ENCODE results near the gene PIK3R3.

Gene PIK3R3

DNA sequence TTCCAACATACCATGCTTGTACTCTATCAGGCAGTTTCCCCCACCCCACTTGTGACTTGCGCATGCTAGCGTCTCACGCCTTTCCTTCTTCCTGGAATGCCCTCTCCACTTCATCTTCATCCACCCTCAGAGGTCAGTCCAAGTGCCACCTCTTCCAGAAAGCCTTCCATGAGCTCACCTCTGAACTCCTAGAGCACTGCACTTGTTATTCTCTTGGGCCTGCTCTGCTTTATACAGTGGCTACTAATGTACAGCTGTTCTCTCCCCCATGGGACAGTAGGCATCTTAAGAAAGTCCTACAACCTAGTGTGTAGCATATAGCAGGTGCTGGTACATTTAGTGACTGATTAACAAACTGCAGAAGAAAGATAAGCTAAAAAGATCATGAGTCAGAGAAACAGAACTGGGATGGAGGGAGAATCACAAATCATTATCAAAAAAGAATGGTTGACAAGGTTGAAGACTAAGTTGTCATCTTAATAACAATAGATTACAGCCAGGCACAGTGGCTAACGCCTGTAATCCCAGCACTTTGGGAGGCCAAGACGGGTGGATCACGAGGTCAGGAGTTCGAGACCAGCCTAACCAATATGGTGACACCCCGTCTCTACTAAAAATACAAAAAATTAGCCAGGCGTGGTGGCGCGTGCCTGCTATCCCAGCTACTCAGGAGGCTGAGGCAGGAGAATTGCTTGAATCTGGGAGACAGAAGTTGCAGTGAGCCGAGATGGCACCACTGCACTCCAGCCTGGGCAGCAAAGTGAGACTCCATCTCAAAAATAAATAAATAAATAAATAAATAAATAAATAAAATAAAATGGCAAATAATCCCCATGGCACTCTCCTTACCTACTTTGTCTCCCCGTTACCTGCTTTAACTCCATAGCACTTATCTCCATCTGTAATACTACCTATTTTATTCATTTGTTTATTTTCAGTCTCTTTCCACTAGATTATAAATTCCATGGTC lies 26.2 kb upstream of the PIK3R3 start:
- no peak for DNase-seq (ENCODE audit: low read depth in 4 of 4, low spot score in 1 of 4)

- no peak for DNase-seq (ENCODE audit: low read depth in 4 of 4, low spot score in 1 of 4)
Observed at GRCh38 chr1:46157916-46158311, 25.5 kb upstream of the PIK3R3 start.

GRCh38 chr1:46153732-46154131 lies 21.3 kb upstream of the PIK3R3 start:
- no peak for DNase-seq (ENCODE audit: low read depth in 4 of 4, low spot score in 1 of 4)

GRCh38 chr1:46153228-46153627 lies 20.8 kb upstream of the PIK3R3 start:
- no peak for DNase-seq (ENCODE audit: low read depth in 4 of 4, low spot score in 1 of 4)

DNA sequence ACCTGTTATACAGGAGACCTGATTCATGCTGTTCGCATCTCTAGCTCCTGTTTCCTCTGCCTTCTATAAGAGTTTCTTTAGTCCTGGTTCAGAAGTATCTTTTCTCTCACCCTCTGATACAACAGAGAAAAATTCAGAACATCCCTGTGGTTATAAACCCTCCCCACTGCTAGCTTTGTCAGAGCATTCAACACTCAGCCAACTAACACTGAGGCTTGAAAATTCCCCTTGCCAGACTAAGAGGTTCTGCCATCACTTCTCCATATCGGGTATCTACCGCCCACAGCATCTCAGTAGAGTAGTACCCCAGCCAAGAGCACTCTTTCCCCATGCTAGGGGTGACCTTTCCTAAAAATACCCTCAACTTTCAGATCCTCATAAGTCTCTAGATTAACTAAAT lies 19.6 kb upstream of the PIK3R3 start:
- no peak for DNase-seq (ENCODE audit: low read depth in 4 of 4, low spot score in 1 of 4)

GRCh38 chr1:46150085-46150484 lies 17.7 kb upstream of the PIK3R3 start:
- no peak for DNase-seq (ENCODE audit: low read depth in 4 of 4, low spot score in 1 of 4)

DNA sequence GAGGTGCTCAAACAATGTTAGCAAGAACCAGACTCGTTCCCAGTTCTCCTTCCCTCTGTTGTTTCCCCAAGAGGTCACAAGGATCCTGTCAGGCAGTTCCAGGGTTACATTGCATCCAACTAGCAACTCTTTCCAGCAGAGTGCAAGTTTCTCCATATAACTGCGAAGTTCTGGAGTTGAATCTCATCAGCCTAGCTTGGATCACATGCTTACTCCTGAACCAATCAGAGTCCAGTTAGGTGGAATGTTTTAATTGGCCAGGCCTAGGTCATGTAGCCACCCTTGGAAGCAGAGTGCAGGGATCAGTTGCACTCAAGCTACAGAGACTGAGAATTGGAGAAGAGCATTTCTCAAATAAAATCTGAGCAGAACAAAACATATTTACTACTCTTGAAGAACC lies 15.9 kb upstream of the PIK3R3 start:
- DNase-seq (ENCODE audit: low read depth in 4 of 4, low spot score in 1 of 4): no peak

DNA sequence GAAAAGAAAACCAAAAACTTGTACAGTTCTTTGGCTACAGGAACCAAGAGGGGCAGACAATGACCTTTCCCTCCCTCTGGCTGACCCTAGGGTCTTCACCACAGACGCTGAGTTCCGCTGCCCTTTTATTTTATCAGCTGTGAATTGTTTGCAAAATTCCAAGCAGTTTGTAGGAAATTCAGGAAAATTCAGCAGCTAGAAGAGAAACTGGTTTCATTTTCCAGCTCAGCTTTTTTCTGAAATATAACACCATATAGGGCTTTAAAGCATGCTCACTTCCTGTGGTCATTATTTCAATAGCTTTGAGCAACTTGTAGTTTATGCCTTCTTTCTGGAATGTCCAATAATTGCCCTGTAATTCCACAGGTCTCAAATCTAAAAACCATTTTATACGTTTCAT lies 5.5 kb upstream of the PIK3R3 start:
- DNase-seq (ENCODE audit: low read depth in 4 of 4, low spot score in 1 of 4): no peak

GRCh38 chr1:46136711-46137110 lies 4.3 kb upstream of the PIK3R3 start:
- no peak for DNase-seq (ENCODE audit: low read depth in 4 of 4, low spot score in 1 of 4)

DNA sequence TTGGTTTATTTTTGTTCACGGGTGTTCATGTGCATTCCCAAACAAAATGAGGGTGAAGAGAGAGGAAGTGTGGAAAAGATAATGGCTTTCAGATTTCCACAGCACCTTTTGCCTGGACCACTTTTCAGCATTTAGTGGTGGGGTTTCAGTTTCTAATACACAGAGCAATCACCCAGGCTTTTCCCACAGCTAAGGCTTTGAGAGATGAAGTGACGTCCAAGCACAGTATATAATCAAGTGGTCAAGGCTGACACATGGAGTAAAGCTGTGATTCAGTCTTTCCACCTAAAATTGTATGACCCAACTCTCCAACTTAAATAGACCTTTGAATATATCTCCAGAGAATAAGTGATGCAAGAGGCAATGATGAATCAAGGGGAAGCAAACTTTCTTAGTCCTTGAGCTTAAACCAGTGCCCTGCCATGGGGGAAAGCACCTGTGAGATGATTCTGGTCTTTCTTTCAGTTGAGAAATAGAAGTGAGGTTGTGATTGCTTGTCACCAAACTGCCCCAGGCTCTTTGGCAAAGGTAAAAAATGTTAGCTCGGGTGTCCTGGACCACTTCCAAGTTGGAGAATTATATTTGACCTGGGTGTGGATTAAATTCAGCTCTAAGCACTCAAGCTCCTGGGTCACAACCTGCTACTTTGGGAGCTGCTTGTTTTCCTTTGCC lies 2.4 kb upstream of the PIK3R3 start:
- no peak for DNase-seq (ENCODE audit: low read depth in 4 of 4, low spot score in 1 of 4)

DNA sequence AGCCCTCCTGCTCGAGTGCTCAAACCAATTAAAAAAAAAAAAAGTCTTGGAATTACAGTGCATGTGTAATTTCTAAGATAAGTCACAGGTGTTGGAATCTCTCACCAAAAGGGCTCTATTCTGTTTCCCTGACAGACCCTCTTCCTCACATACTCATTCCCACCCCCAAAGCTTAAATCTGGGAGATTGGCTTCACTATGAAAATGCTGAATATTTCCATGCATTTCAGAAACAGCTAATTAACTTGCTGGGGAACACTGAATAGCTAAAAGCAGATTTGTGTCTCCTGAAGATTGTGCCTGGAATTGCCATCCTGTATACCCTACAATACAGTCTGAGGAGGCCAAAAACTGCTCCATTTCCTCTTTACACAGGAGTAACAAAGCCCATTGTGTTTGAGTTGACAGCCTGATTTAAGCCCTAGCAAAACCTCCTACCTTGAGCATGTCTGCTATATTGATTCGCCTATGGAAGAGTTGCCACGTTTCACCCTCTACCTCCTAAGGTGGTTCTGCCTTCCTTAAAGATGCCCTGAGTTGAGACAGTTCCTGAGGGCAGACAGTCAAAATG lies 1.4 kb upstream of the PIK3R3 start:
- DNase-seq (ENCODE audit: low read depth in 4 of 4, low spot score in 1 of 4): no peak

- no peak for DNase-seq (ENCODE audit: low read depth in 4 of 4, low spot score in 1 of 4)
Observed at GRCh38 chr1:46133181-46133658, 791 bp upstream of the PIK3R3 start.

GRCh38 chr1:46131712-46132528 lies 509 bp downstream of the PIK3R3 start:
- no peak for DNase-seq (ENCODE audit: low read depth in 4 of 4, low spot score in 1 of 4)

GRCh38 chr1:46131093-46131492 lies 1.3 kb downstream of the PIK3R3 start:
- no peak for DNase-seq (ENCODE audit: low read depth in 4 of 4, low spot score in 1 of 4)

DNA sequence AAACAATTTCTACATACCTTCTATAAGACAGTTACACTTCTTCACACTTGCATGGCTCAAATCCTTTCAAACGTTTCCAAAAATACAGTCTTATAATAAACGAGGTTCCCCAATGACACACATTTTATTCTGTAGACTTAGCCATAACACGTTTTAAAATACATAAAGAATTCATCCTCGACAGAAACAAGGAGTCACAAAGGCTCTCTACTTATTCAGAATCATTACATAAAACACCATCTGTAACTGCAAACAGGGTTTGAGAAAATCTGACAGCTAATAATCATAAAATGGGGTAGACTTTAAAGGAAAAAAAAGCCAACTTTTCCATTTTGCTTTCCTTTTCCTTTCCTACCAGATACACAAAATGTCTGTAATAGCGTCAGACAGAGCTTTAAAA lies 1.8 kb downstream of the PIK3R3 start:
- DNase-seq (ENCODE audit: low read depth in 4 of 4, low spot score in 1 of 4): no peak

DNA sequence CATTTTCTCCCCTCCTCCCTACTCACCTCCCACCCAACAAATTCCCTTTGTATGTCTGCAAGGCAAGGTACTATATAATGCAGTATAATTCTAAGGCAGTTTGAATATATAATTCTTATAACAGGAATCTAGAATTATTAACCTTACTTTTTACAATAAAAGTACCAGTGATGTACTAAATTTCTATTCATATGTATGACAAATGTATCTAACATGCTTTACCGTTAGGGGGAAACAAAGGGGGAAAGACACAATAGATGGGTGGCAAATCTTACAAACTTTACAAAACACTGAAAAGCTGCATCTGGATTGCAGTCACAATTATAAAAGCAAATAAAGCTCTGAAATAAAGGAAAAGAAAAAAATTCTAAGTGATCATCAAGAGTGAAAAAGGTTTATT lies 2.3 kb downstream of the PIK3R3 start:
- no peak for DNase-seq (ENCODE audit: low read depth in 4 of 4, low spot score in 1 of 4)

DNA sequence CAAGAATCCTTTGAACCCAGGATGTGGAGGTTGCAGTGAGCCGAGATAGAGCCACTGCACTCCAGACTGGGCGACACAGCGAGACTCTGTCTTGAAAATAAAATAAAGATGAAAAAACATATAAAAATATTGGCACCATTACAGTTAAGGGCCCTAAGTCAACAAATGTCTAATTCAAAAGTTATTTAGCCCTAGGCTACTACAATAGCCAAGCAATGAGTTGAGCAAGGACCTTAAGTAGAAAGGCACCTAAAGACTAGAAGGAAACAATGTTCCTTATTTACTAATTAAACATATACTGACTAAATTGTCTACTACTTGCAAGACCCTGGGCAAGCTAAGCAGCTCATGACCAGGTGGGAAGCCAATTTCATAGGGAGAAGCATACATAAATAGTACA lies 4.1 kb downstream of the PIK3R3 start:
- no peak for DNase-seq (ENCODE audit: low read depth in 4 of 4, low spot score in 1 of 4)

GRCh38 chr1:46118856-46119255 lies 13.6 kb downstream of the PIK3R3 start:
- no peak for DNase-seq (ENCODE audit: low read depth in 4 of 4, low spot score in 1 of 4)

DNA sequence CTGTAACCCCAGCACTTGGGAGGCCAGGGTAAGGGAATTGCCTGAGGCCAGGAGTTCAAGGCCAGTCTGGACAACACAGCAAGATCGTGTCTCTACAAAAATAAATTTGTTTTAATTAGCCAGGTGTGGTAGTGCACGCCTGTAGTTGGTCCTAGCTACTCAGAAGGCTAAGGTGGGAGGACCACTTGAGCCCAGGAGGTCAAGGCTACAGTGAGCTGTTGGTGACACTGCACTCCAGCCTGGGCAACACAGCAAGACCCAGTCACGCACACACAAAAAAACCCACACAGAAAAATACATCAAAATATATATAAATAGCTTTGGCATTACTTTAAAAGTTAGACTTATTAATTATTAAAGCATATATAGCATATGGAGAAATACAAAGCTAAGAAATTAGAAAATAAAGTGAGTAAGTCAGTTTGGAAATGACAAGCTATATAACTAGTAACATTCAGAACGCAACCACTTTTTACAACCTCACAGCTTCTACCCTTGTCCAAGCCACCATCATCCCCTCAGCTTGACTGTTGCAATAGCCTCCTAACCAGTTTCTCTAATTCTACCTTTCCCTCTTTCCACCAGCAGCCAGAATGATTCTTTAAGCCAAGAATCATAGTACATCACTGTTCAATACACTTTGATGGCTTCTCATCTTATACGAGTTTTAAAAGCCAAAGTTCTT lies 14.5 kb downstream of the PIK3R3 start:
- no peak for DNase-seq (ENCODE audit: low read depth in 4 of 4, low spot score in 1 of 4)

DNA sequence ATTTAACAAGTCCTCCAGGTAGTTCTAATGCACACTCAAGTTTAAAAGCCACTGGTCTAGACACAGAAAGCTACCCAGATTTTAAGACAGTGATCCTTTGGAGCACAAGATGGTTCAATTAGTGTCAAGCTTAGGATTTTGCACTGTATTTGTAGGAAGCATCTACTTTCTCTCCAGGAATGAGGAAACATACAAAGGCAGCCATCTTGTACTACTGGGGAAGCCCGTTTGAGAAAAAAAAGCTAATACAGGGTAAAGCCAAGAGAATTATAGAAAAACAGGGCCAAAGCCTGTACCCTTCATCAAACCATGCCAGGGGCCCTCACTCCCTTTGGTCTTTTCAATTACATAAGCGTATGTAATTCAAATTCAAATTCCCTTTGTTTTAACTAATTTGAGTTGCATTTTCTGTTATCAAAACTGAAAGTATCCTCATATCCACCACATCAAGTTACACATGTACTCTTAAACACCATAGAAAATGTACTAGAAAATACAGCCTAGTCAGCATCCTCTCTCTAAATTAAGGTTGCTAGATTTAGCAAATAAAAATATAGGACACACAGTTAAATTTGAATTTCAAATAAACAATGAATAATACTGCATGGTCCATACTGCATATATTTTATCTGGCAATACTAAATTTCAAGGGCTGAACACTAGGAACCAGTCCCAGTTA lies 17.4 kb downstream of the PIK3R3 start:
- DNase-seq (ENCODE audit: low read depth in 4 of 4, low spot score in 1 of 4): no peak

All from stimulated activated CD4-positive, alpha-beta T cell treated with anti-CD3 and anti-CD28 coated beads, Interleukin-1b, Interleukin-23, amount 100 ng/mL, for 24 hours (primary cell).